HG02870 (cell line): Measurements from ENCODE around the gene HEATR9.
"Not testable (repeated sequence)": the region's sequence is repeated elsewhere in the genome, so short reads cannot be mapped to it uniquely, and the experiment has no call there.

Experiments used
- ATAC-seq: cut with Tn5 transposase; IDR thresholded peaks from one replicate; pipeline ENCODE4 v1.9.1; 2021; ENCODE audit warnings: mild to moderate bottlenecking, moderate library complexity; ENCODE audit not compliant: unreplicated experiment

Gene HEATR9

DNA sequence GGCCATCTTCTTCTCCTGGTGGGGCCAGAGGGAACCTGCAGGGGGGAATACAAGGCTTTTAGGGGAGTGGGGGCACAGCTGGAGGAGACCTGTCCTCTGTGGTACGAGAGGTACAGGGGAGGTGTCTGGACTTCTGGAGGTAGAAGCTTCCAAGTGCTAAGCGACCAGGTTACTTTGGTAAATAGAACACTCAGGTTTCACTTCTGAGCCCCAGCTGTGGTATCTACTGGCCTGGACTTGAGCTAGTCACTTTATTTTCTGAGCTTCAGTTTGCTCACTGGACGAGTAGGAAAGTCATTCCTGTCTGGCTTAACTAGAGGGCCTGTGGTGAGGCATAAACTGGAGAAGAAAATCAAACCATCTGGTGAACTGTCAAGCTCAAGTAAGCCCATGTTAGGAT lies at the start of gene HEATR9:
Gene HEATR9 (minus strand): TSS at position 155 of the 400 bp plus-strand sequence. CDS start 149 bp downstream, at position 6.
- ATAC-seq, result no peak

DNA sequence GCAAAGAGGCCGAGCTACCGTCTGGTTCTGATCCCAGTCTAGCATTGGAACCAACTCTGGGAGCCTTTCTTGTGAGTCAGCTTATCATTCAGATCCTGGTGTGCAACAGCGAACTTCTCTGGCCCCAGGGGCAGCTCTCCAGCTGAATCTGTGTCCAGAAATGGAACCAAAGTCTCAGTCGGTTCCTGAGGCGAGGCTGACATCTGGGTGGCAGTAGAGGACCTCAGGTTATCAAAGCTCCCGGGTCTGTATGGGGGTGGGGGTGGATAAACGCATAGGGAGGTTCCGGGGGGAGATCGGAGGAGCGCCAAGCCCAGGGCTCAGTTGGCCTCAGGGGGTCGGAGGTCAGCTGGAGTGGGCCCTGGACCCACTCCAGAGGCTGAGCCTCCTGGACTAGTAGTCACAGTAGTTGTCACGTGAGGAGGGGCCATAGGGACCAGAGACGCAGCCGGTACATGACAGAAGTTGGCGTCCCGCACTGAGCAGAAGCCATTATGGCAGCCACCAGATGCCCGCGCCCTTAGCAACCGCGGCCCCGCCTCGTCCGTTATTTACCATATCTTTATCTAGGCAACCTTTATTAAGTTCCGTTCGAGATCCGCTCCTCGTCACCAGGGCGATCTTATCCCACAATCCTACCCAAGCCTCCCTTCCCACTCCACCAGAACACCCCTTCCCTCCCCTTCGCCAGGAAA lies 49.0 kb upstream of the HEATR9 start:
- ATAC-seq, result no peak

- no peak for ATAC-seq
Observed at GRCh38 chr17:35915153-35915964, 46.7 kb upstream of the HEATR9 start.

DNA sequence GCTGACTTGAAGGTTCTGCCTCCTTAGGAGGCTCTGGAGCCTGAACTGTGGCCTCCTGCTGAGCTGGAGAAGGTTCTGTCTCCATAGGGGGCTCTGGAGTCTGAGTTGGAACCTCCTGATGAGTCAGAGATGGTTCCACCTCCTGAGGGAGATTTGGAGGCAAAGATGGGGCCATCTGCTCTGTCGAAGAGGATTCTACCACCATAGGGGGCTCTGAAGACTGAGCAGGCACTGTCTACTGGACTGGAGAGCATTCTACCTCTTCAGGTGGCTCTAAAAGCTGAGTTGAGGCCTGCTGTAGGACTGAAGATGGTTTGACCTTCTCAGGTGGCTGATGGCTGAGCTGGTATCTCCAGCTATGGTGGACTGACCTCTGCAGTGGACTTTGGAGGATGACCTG lies 45.7 kb upstream of the HEATR9 start:
- no peak for ATAC-seq

GRCh38 chr17:35913609-35914008 lies 44.9 kb upstream of the HEATR9 start:
- no peak for ATAC-seq

- no peak for ATAC-seq
Observed at GRCh38 chr17:35912942-35913341, 44.3 kb upstream of the HEATR9 start.

- no peak for ATAC-seq
Observed at GRCh38 chr17:35912339-35912912, 43.7 kb upstream of the HEATR9 start.

DNA sequence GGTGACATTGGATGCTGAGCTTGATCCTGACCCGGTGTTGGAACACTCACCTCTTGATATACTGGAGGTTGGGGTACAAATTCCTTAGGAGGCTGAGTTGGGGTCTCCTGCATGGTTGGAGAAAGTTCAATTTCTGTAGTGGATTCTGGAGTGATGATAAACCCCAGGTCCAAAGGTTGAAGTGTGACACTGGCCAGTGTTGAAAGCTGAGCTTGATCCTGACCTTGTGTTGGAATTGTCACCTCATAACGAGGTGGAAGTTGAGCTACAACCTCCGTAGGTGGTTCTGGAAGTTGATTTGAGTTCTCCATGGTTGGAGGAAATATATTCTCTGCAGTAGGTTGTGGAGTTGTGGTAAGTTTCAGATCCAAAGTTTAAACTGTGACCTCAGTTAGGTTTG lies 40.7 kb upstream of the HEATR9 start:
- no peak for ATAC-seq

DNA sequence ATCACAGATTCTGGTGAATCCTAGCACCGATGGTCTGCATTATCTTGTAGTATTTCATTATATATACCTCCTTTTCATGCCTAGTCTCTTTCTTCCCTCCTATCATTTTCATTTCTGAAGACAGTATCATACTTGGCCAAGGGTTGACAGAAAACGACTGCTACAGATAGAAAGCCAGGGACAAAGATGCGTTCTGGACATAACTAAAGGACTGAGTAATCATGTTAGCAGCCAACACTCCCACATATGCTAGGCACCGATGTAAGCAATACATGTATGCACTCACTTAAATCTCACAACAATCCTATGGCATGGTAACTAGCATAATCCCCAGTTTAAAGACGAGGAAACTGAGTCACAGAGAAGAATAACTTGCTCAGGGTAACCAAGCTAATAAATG lies 39.0 kb upstream of the HEATR9 start:
- ATAC-seq, result no peak

DNA sequence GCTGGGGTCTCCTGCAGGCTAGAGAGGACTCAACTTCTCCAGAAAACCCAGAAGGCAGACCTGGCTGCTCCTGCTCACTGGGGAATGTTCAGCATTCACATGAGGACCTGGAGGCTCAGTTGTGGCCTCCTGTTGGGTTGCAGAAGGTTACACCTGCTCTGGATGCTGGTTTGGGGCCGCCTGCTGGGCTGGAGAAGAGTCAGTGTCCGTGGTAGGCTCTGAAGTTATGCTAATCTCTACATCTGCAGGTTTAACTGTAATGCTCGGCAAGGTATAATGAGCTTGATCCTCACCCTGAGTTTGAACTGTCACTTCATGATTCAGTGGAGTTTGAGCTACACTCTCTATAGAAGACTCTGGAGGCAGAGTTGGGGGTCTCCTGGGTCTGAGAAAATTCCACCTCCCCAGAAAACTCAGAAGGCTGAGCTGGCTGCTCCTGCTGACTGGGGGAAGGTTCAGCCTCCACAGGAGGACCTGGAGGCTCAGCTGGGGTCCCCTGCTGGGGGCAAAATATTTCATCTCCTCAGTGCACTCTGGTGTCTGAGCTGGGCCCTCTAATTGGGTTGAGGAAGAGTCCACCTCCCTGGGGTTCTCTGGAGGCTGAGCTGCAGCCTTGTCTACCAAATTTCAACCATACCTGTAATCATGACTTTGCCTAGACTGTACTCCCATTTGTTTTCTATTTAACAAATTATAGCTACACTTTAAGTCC lies 38.4 kb upstream of the HEATR9 start:
- ATAC-seq, result no peak

GRCh38 chr17:35906191-35906925 lies 37.7 kb upstream of the HEATR9 start:
- no peak for ATAC-seq

GRCh38 chr17:35903451-35903850 lies 34.8 kb upstream of the HEATR9 start:
- ATAC-seq, result no peak

GRCh38 chr17:35901631-35902175 lies 33.0 kb upstream of the HEATR9 start:
- no peak for ATAC-seq

DNA sequence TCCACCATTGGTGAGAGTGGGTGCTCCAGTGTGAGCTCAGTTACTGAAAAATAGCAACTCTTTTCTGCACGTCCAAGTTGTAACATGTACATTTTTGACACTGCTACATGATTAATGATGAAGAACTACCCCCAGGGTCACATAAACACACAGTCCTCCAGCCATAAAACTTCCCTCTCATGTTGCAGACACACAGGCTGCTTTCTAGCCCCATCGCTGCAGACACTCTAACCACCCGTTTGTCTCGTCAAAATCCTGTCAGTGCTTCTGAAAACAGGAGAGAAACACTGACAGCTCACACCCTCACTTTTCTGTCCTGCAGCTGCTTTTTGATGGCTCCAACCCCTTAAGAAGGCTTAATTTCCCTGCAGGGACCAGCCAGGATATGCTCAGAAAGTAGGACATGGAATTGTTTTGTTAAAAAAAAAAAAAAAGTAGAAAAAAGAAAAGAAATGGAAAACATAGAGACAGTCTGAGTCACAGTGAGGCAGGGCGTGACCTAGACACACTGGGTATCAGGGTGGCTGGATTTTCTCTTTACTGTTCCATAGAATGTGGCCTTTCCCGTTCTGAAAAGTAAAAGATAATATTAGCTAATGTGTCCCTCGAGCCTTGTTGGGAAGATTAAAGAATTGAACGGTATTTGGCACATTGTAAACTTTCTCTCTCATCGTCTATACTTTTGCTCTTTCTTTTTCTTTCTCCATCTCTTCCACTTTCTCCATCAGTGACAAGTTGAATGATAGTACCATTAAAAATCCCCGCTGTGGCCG lies 32.2 kb upstream of the HEATR9 start:
- ATAC-seq, result no peak

DNA sequence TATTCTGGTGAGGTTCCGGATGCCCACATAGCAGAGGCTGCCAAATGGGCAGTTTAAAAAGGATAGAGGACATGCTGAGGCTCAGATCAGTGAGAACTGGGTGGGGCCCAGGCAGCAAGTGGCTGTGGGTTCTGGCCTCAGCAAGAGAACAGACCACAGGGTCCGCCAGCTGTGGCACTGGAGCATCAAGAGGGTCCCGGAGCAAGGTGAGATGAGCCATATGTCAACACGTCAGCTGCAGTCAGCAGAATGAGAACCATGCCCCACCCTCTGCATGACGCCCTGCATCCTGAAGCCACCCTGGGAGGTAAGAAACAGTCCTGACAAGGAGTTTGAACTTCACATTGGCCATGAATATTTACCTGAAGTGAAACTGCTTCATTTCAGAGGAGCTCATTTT lies 31.6 kb upstream of the HEATR9 start:
- no peak for ATAC-seq

DNA sequence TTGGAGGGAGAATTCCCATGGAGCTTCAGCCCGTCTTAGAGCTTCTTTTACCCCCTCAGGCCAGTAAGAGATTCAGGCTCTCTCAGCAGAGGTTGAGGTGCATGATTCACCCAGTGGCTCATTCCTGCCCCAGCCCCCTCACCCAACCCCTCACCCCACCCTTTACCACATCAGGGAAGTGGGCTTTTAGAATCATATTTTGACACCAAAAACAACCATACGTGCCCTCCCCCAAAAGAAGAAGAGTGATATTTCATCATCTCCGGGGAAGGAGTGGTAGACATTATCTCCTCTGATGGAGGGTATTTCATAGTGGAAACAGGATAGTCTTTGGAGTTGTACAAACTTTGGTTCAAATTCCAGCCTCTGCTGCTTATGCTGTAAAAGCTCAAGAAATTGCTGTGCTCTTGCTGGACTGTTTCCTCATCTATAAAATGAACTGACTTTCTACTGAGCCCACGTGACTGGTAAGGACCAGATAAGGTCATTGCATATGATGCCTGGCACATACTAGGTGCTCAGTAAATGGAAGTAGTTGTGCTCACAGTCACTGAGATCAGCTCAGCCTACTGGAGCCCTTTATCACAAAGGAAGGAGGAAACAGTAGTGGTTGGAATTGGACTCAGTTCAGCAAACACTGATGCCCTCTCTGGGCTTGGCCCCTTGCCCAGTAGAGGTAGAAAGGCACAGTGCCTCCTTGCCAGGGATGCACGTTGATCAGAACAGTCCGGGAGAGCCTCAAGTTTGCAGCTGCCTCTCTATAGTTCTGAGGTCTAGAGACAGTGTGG lies 29.8 kb upstream of the HEATR9 start:
- ATAC-seq, result no peak

DNA sequence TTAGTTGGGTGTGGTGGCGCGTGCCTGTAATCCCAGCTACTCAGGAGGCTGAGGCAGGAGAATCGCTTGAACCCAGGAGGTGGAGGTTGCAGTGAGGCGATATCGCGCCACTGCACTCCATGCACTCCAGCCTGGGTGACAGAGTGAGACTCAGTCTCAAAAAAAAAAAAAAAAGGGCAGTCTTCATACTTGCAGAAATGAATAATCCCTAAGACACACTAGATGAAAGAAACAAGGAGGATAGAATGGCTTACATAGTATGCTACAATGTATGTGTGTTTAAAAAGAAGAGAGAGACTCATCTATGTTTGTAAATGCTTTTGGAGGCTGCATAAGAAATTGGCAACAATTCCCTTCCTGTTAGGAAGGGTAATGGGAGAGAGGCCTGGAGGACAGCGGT lies 29.1 kb upstream of the HEATR9 start:
- not testable (repeated sequence) for ATAC-seq

DNA sequence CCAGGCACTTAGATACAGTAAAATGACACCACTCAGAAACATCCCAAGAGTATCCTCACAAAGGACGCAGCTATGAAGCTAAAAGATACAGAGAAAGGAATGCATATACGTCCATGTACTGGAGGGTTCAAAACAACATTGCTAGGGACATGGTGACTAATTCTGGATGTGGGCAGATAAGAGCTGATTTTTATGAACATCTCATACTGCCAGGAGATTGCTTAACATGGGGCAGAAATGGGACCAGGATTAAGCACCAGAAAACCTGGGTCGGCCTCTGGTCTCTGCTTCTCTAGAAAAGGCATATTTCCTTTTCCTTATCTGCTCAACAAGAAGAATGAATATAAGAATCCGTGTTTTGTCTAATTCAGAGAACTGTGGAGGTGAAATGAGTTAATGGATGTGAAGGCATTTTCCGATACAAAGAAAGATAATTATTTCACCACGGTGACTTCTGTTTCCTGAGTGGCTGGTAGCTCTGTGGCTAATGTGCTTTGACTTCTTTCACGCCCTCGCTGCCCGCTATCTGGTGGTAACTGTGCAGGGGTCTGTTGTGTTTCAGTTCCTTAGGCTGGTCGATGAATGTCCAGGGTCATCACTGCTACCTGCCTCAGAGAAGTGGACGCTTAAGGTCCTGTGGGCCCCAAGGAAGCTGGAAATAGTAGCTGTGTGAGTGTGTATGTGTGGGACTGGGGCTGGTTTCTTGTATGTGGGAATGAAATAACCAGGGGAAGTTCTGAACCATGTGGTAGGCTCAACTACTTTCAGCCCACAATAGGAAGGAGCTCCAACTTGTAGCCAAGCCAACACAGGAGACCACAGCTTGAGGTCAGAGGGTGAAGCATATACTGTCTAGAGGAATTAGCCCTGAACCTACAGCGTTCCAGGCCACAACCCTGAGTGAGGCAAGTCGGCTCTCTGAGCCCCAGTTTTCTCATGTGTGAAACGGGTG lies 27.2 kb upstream of the HEATR9 start:
- peak; percentile 66 for ATAC-seq
